Measurements from ENCODE around the gene OR5C1.

DNA sequence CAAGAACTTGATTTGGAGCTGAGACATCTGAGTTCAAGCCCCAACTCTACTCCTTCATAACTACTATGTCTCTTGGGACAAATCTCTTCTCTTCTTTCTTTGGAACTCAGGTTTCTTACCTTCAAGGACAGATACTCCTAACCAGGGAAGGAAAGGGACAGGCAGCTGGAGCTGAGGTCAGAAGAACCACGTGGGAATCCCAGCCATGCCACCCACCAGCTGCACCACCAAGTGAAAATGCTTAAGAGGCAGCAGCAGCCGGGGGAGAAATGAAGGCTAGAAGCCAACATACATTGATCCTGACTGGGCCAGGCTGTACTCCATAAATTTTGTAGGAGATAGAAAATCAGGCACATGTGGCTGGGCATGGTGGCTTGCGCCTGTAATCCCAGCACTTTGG, 9.6 kb upstream of the OR5C1 start:
- TF ChIP-seq, protein P1, sequence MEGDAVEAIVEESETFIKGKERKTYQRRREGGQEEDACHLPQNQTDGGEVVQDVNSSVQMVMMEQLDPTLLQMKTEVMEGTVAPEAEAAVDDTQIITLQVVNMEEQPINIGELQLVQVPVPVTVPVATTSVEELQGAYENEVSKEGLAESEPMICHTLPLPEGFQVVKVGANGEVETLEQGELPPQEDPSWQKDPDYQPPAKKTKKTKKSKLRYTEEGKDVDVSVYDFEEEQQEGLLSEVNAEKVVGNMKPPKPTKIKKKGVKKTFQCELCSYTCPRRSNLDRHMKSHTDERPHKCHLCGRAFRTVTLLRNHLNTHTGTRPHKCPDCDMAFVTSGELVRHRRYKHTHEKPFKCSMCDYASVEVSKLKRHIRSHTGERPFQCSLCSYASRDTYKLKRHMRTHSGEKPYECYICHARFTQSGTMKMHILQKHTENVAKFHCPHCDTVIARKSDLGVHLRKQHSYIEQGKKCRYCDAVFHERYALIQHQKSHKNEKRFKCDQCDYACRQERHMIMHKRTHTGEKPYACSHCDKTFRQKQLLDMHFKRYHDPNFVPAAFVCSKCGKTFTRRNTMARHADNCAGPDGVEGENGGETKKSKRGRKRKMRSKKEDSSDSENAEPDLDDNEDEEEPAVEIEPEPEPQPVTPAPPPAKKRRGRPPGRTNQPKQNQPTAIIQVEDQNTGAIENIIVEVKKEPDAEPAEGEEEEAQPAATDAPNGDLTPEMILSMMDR (IDR thresholded peaks at IDR 0.05) = no peak
- TF ChIP-seq POLR2A (IDR thresholded peaks at IDR 0.05) = no peak
